GM10847 (cell line): ENCODE results near the gene FMC1.

Experiments
- POLR2A ChIP-seq: IDR thresholded peaks from 2 replicates; pipeline ENCODE4 v1.6.1; 2011; ENCODE audit not compliant: insufficient read length; ENCODE audit errors: extremely low read depth

The FMC1 gene

DNA sequence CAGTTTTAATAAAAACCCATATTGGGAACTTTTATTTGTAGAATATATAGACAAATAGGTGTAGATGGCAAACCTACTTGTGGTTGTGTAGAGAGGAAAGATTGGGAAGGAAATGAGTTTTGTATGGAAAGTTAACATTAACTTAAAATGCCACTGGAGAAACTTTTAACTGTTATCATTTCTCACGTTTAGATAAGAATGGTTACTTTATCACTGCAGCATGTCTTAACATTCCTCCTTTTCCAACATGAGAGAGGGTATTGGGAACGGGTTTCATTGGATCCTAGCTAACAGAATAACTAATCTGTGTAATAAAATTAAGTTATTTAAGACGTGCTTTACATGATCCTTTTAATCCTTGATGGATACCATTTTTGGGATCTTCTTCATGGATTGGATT lies 20.4 kb downstream of the FMC1 start:
- TF ChIP-seq POLR2A, result no peak

DNA sequence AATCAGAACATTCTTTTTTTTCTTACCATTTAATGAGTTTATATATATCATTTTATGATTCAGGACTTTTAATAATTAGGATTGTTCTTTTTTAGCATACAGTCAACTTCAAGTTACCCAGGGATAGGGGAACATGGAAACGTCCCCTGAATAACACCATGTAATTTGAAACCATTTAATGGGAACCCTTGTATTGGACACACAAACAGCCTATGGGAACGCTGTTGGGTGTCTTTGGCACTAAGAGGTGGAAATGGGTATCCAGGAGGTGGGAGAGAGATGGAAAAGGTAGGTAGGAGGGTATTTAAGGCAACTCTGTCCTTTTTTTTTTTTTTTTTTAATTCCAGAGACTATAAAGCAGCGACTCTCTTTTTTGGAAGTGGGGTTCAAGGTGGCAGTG lies 21.2 kb downstream of the FMC1 start:
- TF ChIP-seq POLR2A, result no peak

DNA sequence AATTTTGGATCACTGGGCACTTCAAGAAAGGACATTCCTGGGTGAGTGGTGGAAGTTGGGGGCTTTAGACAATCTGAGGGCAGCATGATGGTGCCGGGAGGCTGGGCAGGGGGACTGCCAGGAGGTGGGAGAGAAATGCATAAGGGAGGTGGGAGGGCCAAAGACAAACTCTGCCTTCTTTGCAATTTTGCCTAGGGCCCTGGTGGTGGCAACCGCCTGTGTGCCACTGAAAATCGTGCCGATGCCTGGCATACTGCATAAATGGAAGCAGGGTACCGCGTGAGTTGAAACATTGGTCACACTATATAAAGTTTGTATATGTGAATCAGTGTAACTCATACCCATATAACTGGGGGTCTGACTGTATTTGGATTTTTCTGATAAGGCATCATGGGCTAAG lies 21.8 kb downstream of the FMC1 start:
- TF ChIP-seq POLR2A, result no peak

GRCh38 chr7:139365336-139365735 lies 24.2 kb downstream of the FMC1 start:
- no peak for TF ChIP-seq POLR2A

DNA sequence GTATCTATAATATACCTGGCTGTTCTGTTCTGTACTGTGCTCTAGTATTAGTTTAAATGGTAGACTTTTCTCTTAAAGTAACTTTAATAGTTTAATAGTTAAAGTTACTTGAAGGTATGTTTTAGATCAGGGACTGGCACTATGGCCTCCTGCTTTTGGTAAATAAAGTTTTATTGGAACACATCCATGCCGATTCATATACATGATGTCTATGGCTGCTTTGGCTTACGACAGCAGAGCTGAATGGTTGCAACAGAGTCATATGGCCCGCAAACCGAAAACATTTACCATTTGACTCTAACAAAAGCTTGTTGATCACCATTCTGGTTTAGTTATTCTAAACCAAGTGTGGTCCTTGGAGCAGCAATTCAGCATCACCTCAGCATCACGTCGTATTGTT lies 25.3 kb downstream of the FMC1 start:
- no peak for TF ChIP-seq POLR2A

GRCh38 chr7:139367438-139368155 lies 26.5 kb downstream of the FMC1 start:
- TF ChIP-seq POLR2A, result no peak

- no peak for TF ChIP-seq POLR2A
Observed at GRCh38 chr7:139370301-139370942, 29.3 kb downstream of the FMC1 start.

GRCh38 chr7:139370943-139371313 lies 29.8 kb downstream of the FMC1 start:
- TF ChIP-seq POLR2A, result no peak

- TF ChIP-seq POLR2A, result no peak
Observed at GRCh38 chr7:139374246-139374645, 33.1 kb downstream of the FMC1 start.

DNA sequence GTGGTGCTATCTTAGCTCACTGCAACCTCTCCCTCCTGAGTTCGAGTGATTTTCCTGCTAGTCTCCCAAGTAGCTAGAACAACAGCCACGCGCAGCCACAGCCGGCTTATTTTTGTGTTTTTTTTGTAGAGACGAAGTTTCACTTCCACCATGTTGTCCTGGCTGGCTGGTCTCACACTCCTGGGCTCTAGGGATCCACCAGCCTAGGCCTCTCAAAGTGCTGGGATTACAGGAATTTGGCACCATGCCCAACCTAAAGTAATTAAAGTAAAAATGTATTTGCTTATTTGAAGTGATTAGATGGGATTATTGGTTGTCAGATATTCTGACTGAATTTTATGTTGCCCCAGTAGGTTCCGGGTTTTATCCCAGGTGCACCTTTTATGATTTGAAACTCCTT lies 41.3 kb downstream of the FMC1 start:
- no peak for TF ChIP-seq POLR2A

DNA sequence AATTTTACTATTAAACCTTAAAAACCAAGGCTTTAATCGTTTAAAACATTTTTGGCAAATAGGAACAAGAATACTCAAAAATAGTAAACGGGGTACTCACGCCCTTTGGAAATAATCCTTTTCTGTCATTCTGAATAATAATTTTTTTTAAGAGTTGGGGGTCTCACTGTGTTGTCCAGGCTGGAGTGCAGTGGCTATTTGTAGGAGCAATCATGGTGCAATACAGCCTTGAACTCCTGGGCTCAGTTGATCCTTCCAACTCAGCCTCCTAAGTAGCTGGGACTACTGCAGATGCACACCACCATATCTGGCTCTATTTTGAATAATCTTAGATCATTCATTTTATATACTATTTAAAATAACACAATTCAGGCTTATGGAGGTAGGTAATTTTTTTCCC lies 43.5 kb downstream of the FMC1 start:
- no peak for TF ChIP-seq POLR2A

- TF ChIP-seq POLR2A, result no peak
Observed at GRCh38 chr7:139387594-139387993, 46.5 kb downstream of the FMC1 start.

- no peak for TF ChIP-seq POLR2A
Observed at GRCh38 chr7:139389091-139389490, 48.0 kb downstream of the FMC1 start.

DNA sequence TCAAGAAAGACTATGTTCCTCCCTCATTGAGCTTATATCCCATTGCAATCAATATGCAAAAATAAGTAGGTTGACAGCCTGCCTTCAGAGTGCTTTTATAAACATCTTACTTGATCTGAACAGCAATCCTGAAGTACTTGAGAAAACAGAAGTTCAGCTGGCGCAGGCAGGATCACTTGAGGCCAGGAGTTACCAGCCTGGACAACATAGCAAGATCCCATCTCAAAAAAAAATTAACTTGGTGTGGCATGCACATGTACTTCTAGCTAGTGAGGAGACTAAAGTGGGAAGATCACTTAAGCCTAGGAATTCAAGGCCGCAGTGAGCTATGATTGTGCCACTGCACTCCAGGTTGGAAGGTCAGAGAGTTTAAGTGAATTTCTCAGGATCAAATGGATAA lies 48.6 kb downstream of the FMC1 start:
- TF ChIP-seq POLR2A, result no peak

DNA sequence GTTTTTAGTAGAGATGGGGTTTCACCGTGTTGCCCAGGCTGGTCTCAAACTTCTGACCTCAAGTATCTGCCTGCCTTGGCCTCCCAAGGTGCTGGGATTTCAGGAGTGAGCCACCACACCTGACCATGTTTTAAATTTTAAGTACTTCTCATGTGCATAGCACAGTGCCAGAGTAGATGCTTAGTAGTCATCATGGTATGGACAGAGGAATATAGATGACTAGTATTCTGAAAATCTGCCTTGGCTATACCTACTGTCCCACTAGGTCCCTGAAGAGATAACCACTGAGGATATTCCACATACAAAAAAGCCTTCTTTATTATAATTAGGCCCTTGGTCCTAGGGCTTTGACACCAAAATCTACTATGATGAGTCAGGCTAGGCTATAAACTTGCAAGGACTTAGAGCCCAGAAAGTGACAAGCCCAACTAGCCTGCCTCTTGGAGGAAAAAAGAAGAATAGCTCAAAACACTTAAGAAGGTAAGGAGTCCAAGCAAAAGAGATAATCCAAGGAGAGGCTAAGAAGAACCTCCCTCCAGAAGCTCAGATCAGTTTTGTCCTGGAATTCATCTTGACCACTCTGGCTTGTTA lies 52.6 kb downstream of the FMC1 start:
- no peak for TF ChIP-seq POLR2A

DNA sequence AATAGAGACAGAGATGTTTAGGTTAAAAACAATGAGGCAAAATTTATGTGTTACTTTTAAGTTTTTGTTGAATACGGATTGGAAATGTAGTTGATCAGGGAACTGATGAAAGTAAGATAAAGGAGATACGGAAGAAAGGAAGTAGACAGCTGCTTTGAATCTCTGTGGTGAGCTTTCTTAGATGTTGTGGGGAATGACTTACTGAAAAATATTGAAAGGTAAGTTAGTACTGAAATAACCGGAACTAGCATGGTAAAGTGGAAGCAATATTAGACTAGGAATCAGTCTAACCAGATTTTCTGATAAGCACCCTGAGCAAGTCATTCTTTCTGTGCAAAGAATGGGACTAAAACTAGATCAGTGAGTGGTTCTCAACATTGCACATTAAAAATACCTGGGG lies 53.4 kb downstream of the FMC1 start:
- TF ChIP-seq POLR2A, result no peak
